Endothelial cell of umbilical vein (primary cell): ENCODE data around the gene FRMD4A. TPM values are rescaled to one million over a fixed set of nuclear protein-coding genes. Genes with fewer than 3 reads are reported as not detected.

ENCODE experiments used
- BruUV-seq: library from RNA; stranded (reverse); fragments of 400-500 nt; replicated peaks from 2 replicates; lab custom pipeline; 2021; lab: Mats Ljungman, UMichigan
- CTCF ChIA-PET: fragments of 300-600, 350-600 bp; sonication (Branson Sonifier 250); formaldehyde crosslinking; loops from one replicate; lab custom pipeline; 2021; ENCODE audit warnings: antibody characterized with exemption, inconsistent platforms; lab: Charles Lee
- POLR2A ChIA-PET: fragments of 300-600, 350-600 bp; sonication (Branson Sonifier 250); formaldehyde crosslinking; loops from one replicate; lab custom pipeline; 2021; ENCODE audit warnings: antibody characterized with exemption, inconsistent platforms; lab: Charles Lee
- DNase-seq: peaks from one replicate; pipeline ENCODE4 v3.0.0-alpha.2; 2011; ENCODE audit warnings: low read depth, low spot score
- FAIRE-seq: peaks from 2 replicates; lab custom pipeline; 2011; peaks lifted over from hg19 to GRCh38; lab: Jason Lieb, UNC
- H2AFZ ChIP-seq: 2 replicates; pipeline ENCODE4 v1.6.0; 2012; ENCODE audit warnings: low read depth, low read length, control low read depth, inconsistent platforms
- H3K27ac ChIP-seq: 2 replicates; pipeline ENCODE4 v1.5.1; 2011; ENCODE audit warnings: low read depth, mild to moderate bottlenecking, control low read depth, low read length, moderate library complexity; ENCODE audit not compliant: insufficient read depth
- H3K27me3 ChIP-seq, 2 experiments: 2 replicates each; pipeline versions ENCODE4 v1.6.0 to v1.6.1; 2011; ENCODE audit warnings: low read length in 2 of 2, mixed read lengths in 1 of 2; ENCODE audit not compliant: control insufficient read depth in 2 of 2, insufficient read depth in 2 of 2
- H3K36me3 ChIP-seq, 2 experiments: 2 replicates in 1 of 2; 3 replicates in 1 of 2; pipeline ENCODE4 v1.5.1; 2011; ENCODE audit warnings: low read length in 2 of 2, mild to moderate bottlenecking in 1 of 2, moderate library complexity in 1 of 2; ENCODE audit not compliant: control insufficient read depth in 2 of 2, insufficient read depth in 2 of 2; ENCODE audit errors: extremely low read depth in 1 of 2
- H3K4me1 ChIP-seq: 3 replicates; pipeline ENCODE4 v1.5.1; 2011; ENCODE audit warnings: mild to moderate bottlenecking, low read length; ENCODE audit not compliant: control insufficient read depth, insufficient read depth; ENCODE audit errors: extremely low read depth
- H3K4me2 ChIP-seq: 2 replicates; pipeline ENCODE4 v1.6.1; 2011; ENCODE audit warnings: low read length, control low read depth, mixed read lengths; ENCODE audit not compliant: insufficient read depth
- H3K4me3 ChIP-seq, 3 experiments: fragments of 200-600 bp in 1 of 3; sonication (generic), shearing (Covaris generic) in 1 of 3; replicated peaks in 1 of 3; 2 replicates each; pipeline ENCODE4 v1.5.1; 2011 to 2016; ENCODE audit warnings: control low read depth in 3 of 3, low read length in 3 of 3, mild to moderate bottlenecking in 2 of 3, inconsistent platforms in 1 of 3, low read depth in 1 of 3, moderate library complexity in 1 of 3; ENCODE audit not compliant: insufficient read depth in 1 of 3
- H3K79me2 ChIP-seq: 2 replicates; pipeline ENCODE4 v1.6.0; 2012; ENCODE audit warnings: low read length, inconsistent platforms; ENCODE audit not compliant: control insufficient read depth, insufficient read depth
- H3K9ac ChIP-seq: replicated peaks from 2 replicates; pipeline ENCODE3; 2011; ENCODE audit warnings: low read length, control low read depth; ENCODE audit not compliant: insufficient read depth; ENCODE audit errors: extremely low read depth
- H3K9me1 ChIP-seq: replicated peaks from 3 replicates; pipeline ENCODE4 v1.6.0; 2011; ENCODE audit warnings: mild to moderate bottlenecking, low read length; ENCODE audit not compliant: control insufficient read depth, insufficient read depth; ENCODE audit errors: extremely low read depth
- H3K9me3 ChIP-seq: replicated peaks from 2 replicates; pipeline ENCODE4 v1.5.1; 2012; ENCODE audit warnings: low read length, inconsistent platforms; ENCODE audit not compliant: control insufficient read depth, insufficient read depth
- H4K20me1 ChIP-seq: replicated peaks from 2 replicates; pipeline ENCODE3; 2011; ENCODE audit warnings: mild to moderate bottlenecking, low read length; ENCODE audit not compliant: control insufficient read depth, insufficient read depth; ENCODE audit errors: extremely low read depth
- CTCF ChIP-seq, 2 donors: IDR thresholded peaks; 1 replicate in 1 of 2; 2 replicates in 1 of 2; pipeline ENCODE4 v1.5.1; 2011; ENCODE audit warnings: low read length in 2 of 2, mild to moderate bottlenecking in 2 of 2, moderate library complexity in 2 of 2, control low read depth in 1 of 2, inconsistent platforms in 1 of 2, low read depth in 1 of 2; ENCODE audit not compliant: insufficient read depth in 1 of 2; ENCODE audit errors: extremely low read depth in 1 of 2
- EZH2 ChIP-seq: IDR thresholded peaks from 2 replicates; pipeline ENCODE4 v1.6.1; 2012; ENCODE audit warnings: borderline replicate concordance, low read depth, mild to moderate bottlenecking, moderate library complexity, low read length, inconsistent platforms; ENCODE audit not compliant: severe bottlenecking
- FOS ChIP-seq: IDR thresholded peaks from 2 replicates; pipeline ENCODE4 v1.6.1; 2011; ENCODE audit warnings: mild to moderate bottlenecking, low read length, moderate library complexity, borderline replicate concordance; ENCODE audit not compliant: insufficient read depth
- GATA2 ChIP-seq: IDR thresholded peaks from 2 replicates; pipeline ENCODE4 v1.7.0; 2011; ENCODE audit warnings: low read depth, mild to moderate bottlenecking, moderate library complexity, mixed read lengths, low read length; ENCODE audit not compliant: insufficient read length, insufficient read depth
- JUN ChIP-seq: IDR thresholded peaks from 2 replicates; pipeline ENCODE4 v1.6.1; 2011; ENCODE audit warnings: borderline replicate concordance, low read depth; ENCODE audit not compliant: insufficient read length, insufficient read depth
- MAX ChIP-seq: IDR thresholded peaks from 2 replicates; pipeline ENCODE4 v1.6.1; 2011; ENCODE audit not compliant: insufficient read depth, insufficient read length
- MYC ChIP-seq: IDR thresholded peaks from one replicate; pipeline ENCODE4 v1.6.1; 2011; ENCODE audit warnings: mild to moderate bottlenecking, low read depth, low read length
- POLR2A ChIP-seq: IDR thresholded peaks from 2 replicates; pipeline ENCODE4 v1.6.1; 2012; ENCODE audit warnings: low read depth, mild to moderate bottlenecking, control low read depth, low read length
- POLR2AphosphoS5 ChIP-seq: IDR thresholded peaks from 2 replicates; pipeline ENCODE4 v1.6.1; 2012; ENCODE audit warnings: low read depth, mild to moderate bottlenecking, control low read depth, low read length, moderate library complexity; ENCODE audit not compliant: insufficient read depth
- dilution Hi-C: fragments of 300-500 bp; cut with MboI; formaldehyde crosslinking; loops from one replicate; pipeline ENCODE4 v1.15.0; 2019; ENCODE audit warnings: low sequenced_read_pairs; ENCODE audit not compliant: extremely low pct_ligation_motif_present
- intact Hi-C: fragments of 100-400 bp; cut with micrococcal nuclease; formaldehyde crosslinking; loops from one replicate; pipeline ENCODE4 v1.10.0; 2022
- polyA plus RNA-seq, 4 experiments: library from polyadenylated mRNA; depleted of rRNA in 3 of 4; stranded (reverse) in 3 of 4; unstranded in 1 of 4; fragments of >200 nt; gene quantifications; 2 replicates each; pipeline versions ENCODE4 v1.2.1 to v1.2.3, GENCODE V29; 2011 to 2012; ENCODE audit warnings: missing spikeins in 1 of 4
- total RNA-seq: library from RNA; stranded (reverse); gene quantifications from 2 replicates; pipeline ENCODE4 v1.2.3, GENCODE V29; 2021

The FRMD4A gene
- total and polyA plus RNA-seq, 2 donors (not counting 3 experiments of a cell fraction or from before 2014, with no cell fraction given): 123 to 148 TPM

GRCh38 chr10:13871011-13871410 is 459.7 kb downstream of the FRMD4A start:
- intact Hi-C loops: no loop called here
- CTCF ChIA-PET: interaction anchor here (1.6 kb wide), 1 partner anchor 11 kb away, joined by 7 read pairs; no protein-coding TSS in a partner anchor
- no peak overlapping the region for H3K4me3 ChIP-seq
- dilution Hi-C loops: no loop called here
- H3K36me3 ChIP-seq: peaks cover 5 to 6% of the 10 kb centered on the region in 2 experiments
- H3K4me1 ChIP-seq: peaks cover 33% of the 10 kb centered on the region
- no peak for FAIRE-seq
- POLR2A ChIA-PET: no interaction called here
- no peaks in the 10 kb centered on the region for H3K9me3 ChIP-seq
- TF ChIP-seq JUN: no peak
- no peak overlapping the region for H3K4me2 ChIP-seq
- BruUV-seq: no TSS peak
- no peak overlapping the region for H2AFZ ChIP-seq
- H3K79me2 ChIP-seq: peaks cover 87% of the 10 kb centered on the region
- H4K20me1 ChIP-seq: no peaks in the 10 kb centered on the region
- H3K9me1 ChIP-seq: no peaks in the 10 kb centered on the region
- H3K27ac ChIP-seq: no peak overlapping the region
- DNase-seq: no peak
- H3K27me3 ChIP-seq: no peaks in the 10 kb centered on the region
- H3K9ac ChIP-seq: no peak overlapping the region

GRCh38 chr10:13869295-13869664 is 461.4 kb downstream of the FRMD4A start:
- FAIRE-seq (no peak), DNase-seq (no peak)
- H2AFZ ChIP-seq: no peak overlapping the region
- no peak overlapping the region for H3K4me3 ChIP-seq
- ChIA-PET POLR2A (no interaction called here), CTCF (interaction anchor here (1.4 kb wide), 1 partner anchor 82 kb away, joined by 4 read pairs; no protein-coding TSS in a partner anchor)
- no TSS peak for BruUV-seq
- intact Hi-C loops: no loop called here
- no peaks in the 10 kb centered on the region for H3K27me3 ChIP-seq
- H3K4me1 ChIP-seq: peaks cover 37% of the 10 kb centered on the region
- TF ChIP-seq MYC: no peak
- TF ChIP-seq GATA2: no peak
- no peak for TF ChIP-seq MAX
- TF ChIP-seq CTCF (IDR thresholded peaks at IDR 0.05; ENCODE audit: extremely low read depth in 1 of 2, insufficient read depth in 1 of 2, low read depth in 1 of 2, low read length in 2 of 2): no peak
- no peak for TF ChIP-seq FOS
- TF ChIP-seq JUN: no peak
- no peak for TF ChIP-seq POLR2AphosphoS5
- TF ChIP-seq EZH2: no peak
- no peak for TF ChIP-seq POLR2A
- H3K36me3 ChIP-seq: peaks cover 5 to 6% of the 10 kb centered on the region in 2 experiments
- no peak overlapping the region for H3K4me2 ChIP-seq
- H4K20me1 ChIP-seq: no peaks in the 10 kb centered on the region
- H3K79me2 ChIP-seq: peaks cover 85% of the 10 kb centered on the region
- dilution Hi-C loops: no loop called here
- H3K9me1 ChIP-seq: no peaks in the 10 kb centered on the region
- H3K9ac ChIP-seq: no peak overlapping the region
- no peak overlapping the region for H3K27ac ChIP-seq
- no peaks in the 10 kb centered on the region for H3K9me3 ChIP-seq
